HUES48 (cell line): ENCODE results near the gene ZNF616.
A peak's percentile ranks its signal among the peaks of the same experiment; 100 is the strongest.

ENCODE experiments used
- H3K27ac ChIP-seq: one replicate; pipeline ENCODE4 v1.7.0; 2013; ENCODE audit warnings: low read depth, low read length, inconsistent platforms
- H3K27me3 ChIP-seq: 2 replicates; pipeline ENCODE4 v1.6.1; 2013; ENCODE audit warnings: mild to moderate bottlenecking, low read length; ENCODE audit not compliant: control insufficient read depth, insufficient read depth
- H3K36me3 ChIP-seq: 2 replicates; pipeline ENCODE4 v1.6.1; 2013; ENCODE audit warnings: low read length; ENCODE audit not compliant: control insufficient read depth, insufficient read depth
- H3K4me1 ChIP-seq: 2 replicates; pipeline ENCODE4 v1.6.1; 2013; ENCODE audit warnings: mild to moderate bottlenecking, low read length; ENCODE audit not compliant: control insufficient read depth, insufficient read depth
- H3K4me3 ChIP-seq: 2 replicates; pipeline ENCODE4 v1.5.1; 2013; ENCODE audit warnings: mild to moderate bottlenecking, low read depth, low read length
- H3K9ac ChIP-seq: 2 replicates; pipeline ENCODE4 v1.6.1; 2013; ENCODE audit warnings: mild to moderate bottlenecking, low read depth, low read length, moderate library complexity
- H3K9me3 ChIP-seq: 2 replicates; pipeline ENCODE4 v1.6.1; 2013; ENCODE audit warnings: low read length; ENCODE audit not compliant: control insufficient read depth, insufficient read depth

ZNF616 gene

GRCh38 chr19:52139252-52140031 lies at the start of gene ZNF616:
Gene ZNF616, minus strand, starts transcription at chr19:52139938. Its CDS starts 9,426 bp downstream, at chr19:52130512.
- Histone ChIP-seq H3K9ac (peak within 1 kb of the TSS; percentile 65), H3K36me3 (peaks cover 10% of the 10 kb centered on the region; the same call in 1 of the 2 replicates), H3K9me3 (peaks cover 15% of the 10 kb centered on the region), H3K4me3 (peak within 1 kb of the TSS; percentile 80), H3K4me1 (peaks cover 7% of the 10 kb centered on the region; the same call in 1 of the 2 replicates), H3K27ac (peak within 1 kb of the TSS; percentile 90), H3K27me3 (no peaks in the 10 kb centered on the region)

- H3K27me3 ChIP-seq: no peaks in the 10 kb centered on the region
- no peaks in the 10 kb centered on the region for H3K9me3 ChIP-seq
- H3K9ac ChIP-seq: peak overlapping the region; percentile 32
- peak overlapping the region; percentile 57 for H3K4me3 ChIP-seq
- peaks cover 17% of the 10 kb centered on the region for H3K4me1 ChIP-seq
- H3K36me3 ChIP-seq: peaks cover 13% of the 10 kb centered on the region
- peak overlapping the region; percentile 90 for H3K27ac ChIP-seq
Measured at GRCh38 chr19:52188822-52189734, 49.3 kb upstream of the ZNF616 start.

- H3K9me3 ChIP-seq: no peaks in the 10 kb centered on the region
- peaks cover 17% of the 10 kb centered on the region for H3K4me1 ChIP-seq
- no peak overlapping the region for H3K4me3 ChIP-seq
- H3K27ac ChIP-seq: no peak overlapping the region
- H3K27me3 ChIP-seq: no peaks in the 10 kb centered on the region
- H3K36me3 ChIP-seq: peaks cover 3% of the 10 kb centered on the region; the same call in 1 of the 2 replicates
- no peak overlapping the region for H3K9ac ChIP-seq
Measured at GRCh38 chr19:52187407-52187806, 47.7 kb upstream of the ZNF616 start.

- Histone ChIP-seq H3K4me3 (no peak overlapping the region), H3K27me3 (no peaks in the 10 kb centered on the region), H3K9me3 (no peaks in the 10 kb centered on the region), H3K36me3 (no peaks in the 10 kb centered on the region), H3K27ac (no peak overlapping the region), H3K9ac (no peak overlapping the region), H3K4me1 (peaks cover 7% of the 10 kb centered on the region; the same call in 1 of the 2 replicates)
Measured at GRCh38 chr19:52176574-52176973, 36.8 kb upstream of the ZNF616 start.

GRCh38 chr19:52172347-52172746 lies 32.6 kb upstream of the ZNF616 start:
- Histone ChIP-seq H3K9ac (no peak overlapping the region), H3K27me3 (no peaks in the 10 kb centered on the region; the same call in 1 of the 2 replicates), H3K27ac (no peak overlapping the region), H3K36me3 (peaks cover 17% of the 10 kb centered on the region), H3K9me3 (no peaks in the 10 kb centered on the region), H3K4me3 (no peak overlapping the region; the same call in 1 of the 2 replicates), H3K4me1 (peaks cover 11% of the 10 kb centered on the region)

- H3K36me3 ChIP-seq: peaks cover 21% of the 10 kb centered on the region
- H3K9ac ChIP-seq: peak within 1 kb of the TSS; percentile 73
- peak within 1 kb of the TSS; percentile 98 for H3K4me3 ChIP-seq
- peaks cover 11% of the 10 kb centered on the region for H3K4me1 ChIP-seq
- peak within 1 kb of the TSS; percentile 5 for H3K27ac ChIP-seq
- no peaks in the 10 kb centered on the region; the same call in 1 of the 2 replicates for H3K27me3 ChIP-seq
- no peaks in the 10 kb centered on the region for H3K9me3 ChIP-seq
Measured at GRCh38 chr19:52171321-52172169, 31.8 kb upstream of the ZNF616 start, which contains the start of gene ZNF836. Gene ZNF836, minus strand, starts transcription at chr19:52171621. Its CDS starts 3,549 bp downstream, at chr19:52168072.

GRCh38 chr19:52170863-52171320 lies 31.2 kb upstream of the ZNF616 start:
- H3K4me3 ChIP-seq: peak overlapping the region; percentile 98
- peak overlapping the region; percentile 73 for H3K9ac ChIP-seq
- H3K36me3 ChIP-seq: peaks cover 21% of the 10 kb centered on the region
- H3K27me3 ChIP-seq: no peaks in the 10 kb centered on the region; the same call in 1 of the 2 replicates
- peaks cover 11% of the 10 kb centered on the region for H3K4me1 ChIP-seq
- H3K9me3 ChIP-seq: no peaks in the 10 kb centered on the region
- peak overlapping the region; percentile 5 for H3K27ac ChIP-seq

GRCh38 chr19:52170304-52170703 lies 30.6 kb upstream of the ZNF616 start:
- Histone ChIP-seq H3K36me3 (peaks cover 24% of the 10 kb centered on the region), H3K27me3 (no peaks in the 10 kb centered on the region; the same call in 1 of the 2 replicates), H3K27ac (no peak overlapping the region), H3K9me3 (no peaks in the 10 kb centered on the region; the same call in 1 of the 2 replicates), H3K9ac (no peak overlapping the region), H3K4me1 (peaks cover 11% of the 10 kb centered on the region), H3K4me3 (peak overlapping the region; percentile 98)

- H3K27ac ChIP-seq: no peak overlapping the region
- peaks cover 42% of the 10 kb centered on the region for H3K36me3 ChIP-seq
- no peaks in the 10 kb centered on the region for H3K4me1 ChIP-seq
- H3K9me3 ChIP-seq: peaks cover 82% of the 10 kb centered on the region
- no peak overlapping the region for H3K9ac ChIP-seq
- H3K27me3 ChIP-seq: no peaks in the 10 kb centered on the region
- H3K4me3 ChIP-seq: no peak overlapping the region
Measured at GRCh38 chr19:52155596-52156359, 16.0 kb upstream of the ZNF616 start.
